NT2/D1 (cell line): Measurements from ENCODE around the gene SMIM24.
"Not testable (repeated sequence)": the region's sequence is repeated elsewhere in the genome, so short reads cannot be mapped to it uniquely, and the experiment has no call there.

Source experiments
- DNase-seq: peaks from one replicate; pipeline ENCODE4 v3.0.0-alpha.2; 2011; ENCODE audit warnings: low read depth, low spot score
- H3K27me3 ChIP-seq: 2 replicates; pipeline ENCODE4 v1.6.0; 2011; ENCODE audit warnings: mild to moderate bottlenecking; ENCODE audit not compliant: insufficient read length, insufficient read depth
- H3K36me3 ChIP-seq: 2 replicates; pipeline ENCODE4 v1.6.1; 2011; ENCODE audit warnings: mild to moderate bottlenecking, low read length, mixed read lengths; ENCODE audit not compliant: insufficient read depth, insufficient read length
- H3K4me1 ChIP-seq: 2 replicates; pipeline ENCODE4 v1.5.1; 2011; ENCODE audit not compliant: insufficient read depth, insufficient read length
- H3K4me3 ChIP-seq: 2 replicates; pipeline ENCODE4 v1.5.1; 2011; ENCODE audit warnings: low read depth; ENCODE audit not compliant: insufficient read length
- H3K9ac ChIP-seq: 2 replicates; pipeline ENCODE4 v1.6.0; 2011; ENCODE audit warnings: low read depth; ENCODE audit not compliant: insufficient read length
- H3K9me3 ChIP-seq: 2 replicates; pipeline ENCODE4 v1.5.1; 2011; ENCODE audit warnings: mild to moderate bottlenecking, low read length; ENCODE audit not compliant: insufficient read depth
- SUZ12 ChIP-seq: IDR thresholded peaks from 2 replicates; pipeline ENCODE4 v1.6.1; 2011; ENCODE audit not compliant: insufficient read length, insufficient read depth; ENCODE audit errors: extremely low read depth
- YY1 ChIP-seq: IDR thresholded peaks from 2 replicates; pipeline ENCODE4 v1.6.1; 2011; ENCODE audit not compliant: insufficient read length, insufficient read depth
- ZNF274 ChIP-seq: IDR thresholded peaks from 2 replicates; pipeline ENCODE4 v1.6.1; 2011; ENCODE audit warnings: mild to moderate bottlenecking, low read depth, low read length

Gene SMIM24

DNA sequence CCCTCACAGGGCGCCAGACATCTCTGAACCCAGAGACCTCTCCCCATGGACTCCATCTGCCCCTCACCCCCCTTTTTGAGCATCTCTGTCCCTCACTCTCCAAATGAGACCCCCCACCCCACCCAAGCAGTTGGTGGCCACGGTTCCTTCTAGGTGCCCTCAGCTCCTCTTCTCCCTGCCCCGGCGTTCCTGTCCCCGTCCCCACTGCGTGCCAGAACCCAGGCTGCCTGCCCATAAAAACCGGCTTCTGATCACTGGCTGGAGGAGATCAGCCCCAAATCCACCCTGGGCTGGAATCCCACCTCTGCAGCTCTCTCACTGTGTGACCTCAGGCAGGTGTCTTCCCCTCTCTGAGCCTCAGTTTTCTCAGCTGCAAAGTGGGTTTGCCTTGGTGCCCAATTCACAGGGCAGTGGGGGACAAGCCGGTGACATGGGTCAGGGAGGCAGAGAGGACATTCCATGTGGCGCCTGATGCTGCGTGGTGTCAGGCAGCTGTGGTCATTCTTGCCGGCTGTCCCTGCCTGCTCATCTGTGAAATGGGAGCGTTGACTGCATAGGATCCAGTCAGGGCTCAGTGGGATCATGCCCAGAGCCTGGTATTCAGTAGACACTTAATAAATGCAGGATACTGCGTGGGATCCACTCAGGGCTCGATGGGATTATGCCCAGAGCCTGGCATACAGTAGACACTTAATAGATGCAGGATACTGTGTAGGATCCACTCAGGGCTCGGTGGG is 25.5 kb downstream of the SMIM24 start:
- peaks cover 34% of the 10 kb centered on the region for H3K36me3 ChIP-seq
- no peak overlapping the region for H3K9ac ChIP-seq
- H3K9me3 ChIP-seq, result no peaks in the 10 kb centered on the region
- TF ChIP-seq YY1 (no peak), SUZ12 (no peak), ZNF274 (no peak)
- no peak overlapping the region for H3K4me3 ChIP-seq
- no peaks in the 10 kb centered on the region for H3K27me3 ChIP-seq
- DNase-seq, result no peak
- peaks cover 27% of the 10 kb centered on the region for H3K4me1 ChIP-seq

DNA sequence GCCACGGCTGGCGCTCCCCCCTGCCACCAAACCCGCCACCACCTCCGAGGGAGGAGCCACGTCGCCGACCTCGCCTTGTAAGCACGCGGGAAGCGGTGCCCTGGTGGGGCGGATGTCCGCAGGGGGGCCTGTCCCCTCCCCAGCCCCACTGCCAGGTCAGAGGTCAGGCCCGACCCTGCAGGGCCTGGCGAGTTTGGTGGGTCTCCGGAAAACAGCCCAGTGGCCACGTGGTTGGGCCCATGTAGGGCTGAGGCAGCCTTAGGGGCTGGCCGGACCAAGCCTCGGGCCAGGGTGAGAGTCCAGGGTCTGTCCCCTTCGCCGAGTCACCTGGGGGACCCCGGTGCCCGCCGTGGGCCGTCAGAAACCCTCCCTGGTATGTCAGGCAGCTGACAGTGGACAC is 26.5 kb downstream of the SMIM24 start:
- Histone ChIP-seq H3K27me3 (no peaks in the 10 kb centered on the region), H3K9me3 (no peaks in the 10 kb centered on the region), H3K36me3 (peaks cover 39% of the 10 kb centered on the region), H3K4me1 (peaks cover 23% of the 10 kb centered on the region), H3K4me3 (no peak overlapping the region), H3K9ac (no peak overlapping the region)
- TF ChIP-seq YY1, result no peak
- TF ChIP-seq ZNF274, result no peak
- no peak for TF ChIP-seq SUZ12
- DNase-seq, result no peak

DNA sequence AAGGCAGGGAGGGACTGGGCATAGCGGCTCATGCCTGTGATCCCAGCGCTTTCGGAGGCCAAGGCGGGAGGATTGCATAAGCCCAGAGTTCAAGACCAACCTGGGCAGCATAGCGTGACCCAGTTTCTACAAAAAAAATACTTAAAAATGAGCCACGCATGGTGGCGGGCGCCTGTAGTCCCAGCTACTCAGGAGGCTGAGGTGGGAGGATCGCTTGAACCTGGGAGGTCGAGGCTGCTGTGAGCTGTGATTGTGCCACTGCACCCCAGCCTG is 27.4 kb downstream of the SMIM24 start:
- not testable (repeated sequence) for H3K9ac ChIP-seq, H3K27me3 ChIP-seq, DNase-seq, H3K4me3 ChIP-seq, H3K9me3 ChIP-seq
- Histone ChIP-seq H3K4me1 (peaks cover 18% of the 10 kb centered on the region), H3K36me3 (peaks cover 41% of the 10 kb centered on the region)

DNA sequence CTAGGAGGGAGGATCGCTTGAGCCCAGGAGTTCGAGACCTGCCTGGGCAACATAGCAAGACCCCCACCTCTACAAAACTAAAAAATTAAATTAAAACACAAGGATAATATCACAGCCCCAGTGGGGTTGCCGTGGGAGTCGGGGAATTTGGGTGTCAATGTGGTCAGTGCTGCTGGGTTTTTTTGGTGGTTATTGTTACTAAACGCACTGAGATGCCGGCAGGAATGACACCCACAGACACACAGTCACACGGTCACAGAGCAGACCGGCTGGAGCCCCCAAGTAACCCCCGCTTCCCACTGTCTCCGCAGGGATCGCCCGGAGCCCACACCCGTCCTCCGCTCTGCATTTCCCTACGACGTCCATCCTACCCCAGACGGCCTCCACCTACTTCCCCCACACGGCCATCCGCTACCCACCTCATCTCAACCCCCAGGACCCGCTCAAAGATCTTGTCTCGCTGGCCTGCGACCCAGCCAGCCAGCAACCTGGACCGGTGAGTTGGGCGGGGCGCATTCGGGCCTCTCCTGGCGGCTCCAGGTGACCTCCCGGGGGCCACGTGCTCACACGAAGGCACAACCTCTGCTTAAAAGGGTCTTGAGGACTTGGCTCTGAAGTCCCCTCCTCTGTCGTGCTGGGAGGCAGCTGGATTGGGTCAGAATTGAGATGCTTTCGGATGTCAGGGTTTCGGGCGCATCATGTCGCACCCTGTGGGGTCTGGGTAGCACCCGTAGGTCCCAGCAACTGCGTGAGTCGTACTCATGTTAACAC is 28.0 kb downstream of the SMIM24 start:
- H3K9ac ChIP-seq, result no peak overlapping the region
- H3K36me3 ChIP-seq, result peaks cover 41% of the 10 kb centered on the region
- H3K9me3 ChIP-seq, result no peaks in the 10 kb centered on the region
- TF ChIP-seq ZNF274 (no peak), YY1 (no peak), SUZ12 (no peak)
- no peak overlapping the region for H3K4me3 ChIP-seq
- no peaks in the 10 kb centered on the region for H3K27me3 ChIP-seq
- no peak for DNase-seq
- peaks cover 14% of the 10 kb centered on the region for H3K4me1 ChIP-seq

DNA sequence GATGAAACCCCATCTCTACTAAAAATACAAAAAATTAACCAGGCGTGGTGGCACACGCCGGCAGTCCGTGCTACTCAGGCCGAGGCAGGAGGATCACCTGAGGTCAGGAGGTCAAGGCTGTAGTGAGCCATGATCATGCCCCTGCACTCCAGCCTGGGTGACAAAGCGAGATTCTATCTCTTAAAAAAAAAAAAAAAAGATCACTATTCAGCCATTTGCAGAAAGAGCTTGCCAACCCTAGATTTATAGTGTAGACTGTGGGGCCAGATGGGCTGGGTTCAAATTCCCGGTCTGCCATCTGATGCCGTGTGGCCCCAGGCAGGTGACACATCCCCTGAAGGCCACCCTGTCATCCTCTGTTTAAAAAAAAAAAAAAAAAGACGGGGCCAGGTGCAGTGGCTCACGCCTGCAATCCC is 28.9 kb downstream of the SMIM24 start:
- Histone ChIP-seq H3K9me3 (no peaks in the 10 kb centered on the region), H3K27me3 (no peaks in the 10 kb centered on the region), H3K4me1 (peaks cover 10% of the 10 kb centered on the region), H3K36me3 (peaks cover 37% of the 10 kb centered on the region), H3K4me3 (no peak overlapping the region), H3K9ac (no peak overlapping the region)
- TF ChIP-seq SUZ12 (no peak), YY1 (no peak), ZNF274 (no peak)
- DNase-seq, result no peak

DNA sequence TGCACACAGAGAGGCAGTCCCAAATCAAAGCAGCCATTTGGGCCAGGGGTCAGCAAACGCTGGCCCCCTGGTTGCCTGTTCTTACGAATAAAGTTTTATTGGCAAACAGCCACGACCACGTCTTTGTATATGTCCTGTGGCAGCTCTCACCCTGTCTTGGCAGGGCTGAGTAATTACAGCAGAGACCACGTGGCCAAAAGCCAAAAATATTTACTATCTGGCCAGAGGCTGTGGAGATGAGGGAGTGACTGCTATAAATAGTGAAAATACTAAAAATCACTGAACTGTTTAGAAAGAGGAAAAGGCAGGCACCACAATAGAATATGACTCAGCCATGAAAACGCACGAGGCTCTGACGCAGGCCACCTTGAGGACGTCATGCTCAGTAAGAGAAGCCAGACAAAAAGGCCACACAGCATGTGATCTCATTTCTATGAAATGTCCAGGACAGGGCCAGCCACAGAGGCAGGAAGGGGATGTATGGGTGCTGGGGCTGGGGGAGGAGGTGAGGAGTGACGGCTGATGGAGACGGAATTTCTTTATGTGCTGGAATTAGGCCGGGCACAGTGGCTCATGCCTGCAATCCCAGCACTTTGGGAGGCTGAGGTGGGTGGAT is 29.4 kb downstream of the SMIM24 start:
- TF ChIP-seq YY1 (no peak), SUZ12 (no peak), ZNF274 (no peak)
- Histone ChIP-seq H3K4me3 (no peak overlapping the region), H3K4me1 (peaks cover 10% of the 10 kb centered on the region), H3K9me3 (no peaks in the 10 kb centered on the region), H3K36me3 (peaks cover 37% of the 10 kb centered on the region), H3K9ac (peak overlapping the region; percentile 42), H3K27me3 (no peaks in the 10 kb centered on the region)
- DNase-seq, result no peak

DNA sequence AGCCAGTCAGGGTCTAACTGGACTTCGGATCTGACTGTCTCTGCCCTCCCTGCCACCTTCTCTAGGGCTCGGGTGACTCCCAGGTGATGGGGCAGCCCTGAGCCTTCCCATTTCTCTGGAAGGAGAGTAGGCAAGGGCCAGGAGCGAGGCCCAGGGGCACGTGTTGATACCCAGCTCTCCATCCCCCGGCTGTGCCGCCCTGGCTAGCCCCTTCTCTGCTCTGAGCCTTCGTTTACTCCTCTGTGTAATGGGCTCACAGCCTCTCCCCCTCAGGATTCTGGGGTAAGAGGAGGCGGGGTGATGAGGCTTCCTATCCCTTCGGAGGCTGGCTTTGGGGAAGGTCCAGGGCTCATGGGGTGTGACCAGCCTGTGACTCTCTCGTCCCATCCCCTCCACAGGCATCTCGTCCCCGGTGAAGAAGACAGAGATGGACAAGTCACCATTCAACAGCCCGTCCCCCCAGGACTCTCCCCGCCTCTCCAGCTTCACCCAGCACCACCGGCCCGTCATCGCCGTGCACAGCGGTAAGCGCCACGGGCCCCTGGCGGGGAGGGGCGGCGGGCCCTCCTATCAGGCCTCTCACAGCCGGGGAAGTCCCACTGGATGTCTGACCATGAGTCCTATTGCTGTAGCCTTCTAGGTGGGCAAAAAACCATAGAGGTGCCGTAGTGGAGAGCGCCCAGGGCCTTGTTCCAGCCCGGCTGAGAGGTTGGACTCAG is 31.6 kb downstream of the SMIM24 start:
- H3K4me1 ChIP-seq, result peaks cover 17% of the 10 kb centered on the region
- peaks cover 32% of the 10 kb centered on the region for H3K36me3 ChIP-seq
- no peak overlapping the region for H3K4me3 ChIP-seq
- H3K9ac ChIP-seq, result no peak overlapping the region
- H3K27me3 ChIP-seq, result no peaks in the 10 kb centered on the region
- TF ChIP-seq SUZ12, result no peak
- TF ChIP-seq ZNF274, result no peak
- no peak for TF ChIP-seq YY1
- no peak for DNase-seq
- no peaks in the 10 kb centered on the region for H3K9me3 ChIP-seq

DNA sequence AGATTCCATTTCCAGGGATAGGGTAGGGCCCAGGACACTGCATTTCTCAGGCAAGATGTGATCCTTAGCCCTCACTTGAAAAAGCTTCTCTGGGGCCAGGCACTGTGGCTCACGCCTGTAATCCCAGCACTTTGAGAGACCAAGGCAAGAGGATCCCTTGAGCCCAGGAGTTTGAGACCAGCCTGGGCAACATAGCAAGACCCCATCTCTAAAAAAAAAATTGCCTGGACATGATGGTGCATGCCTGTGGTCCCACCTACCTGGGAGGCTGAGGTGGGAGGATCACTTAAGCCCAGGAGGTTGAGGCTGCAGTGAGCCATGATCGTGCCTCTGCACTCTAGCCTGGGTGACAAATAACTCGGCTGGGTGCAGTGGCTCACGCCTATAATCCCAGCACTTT is 33.7 kb downstream of the SMIM24 start:
- H3K4me1 ChIP-seq, result peaks cover 20% of the 10 kb centered on the region
- not testable (repeated sequence) for H3K4me3 ChIP-seq, H3K9me3 ChIP-seq, H3K27me3 ChIP-seq, H3K9ac ChIP-seq, DNase-seq
- H3K36me3 ChIP-seq, result peaks cover 21% of the 10 kb centered on the region
